A549 (cell line): ENCODE data around the gene BRI3. TPM values are rescaled to one million over a fixed set of nuclear protein-coding genes. Genes with fewer than 3 reads are reported as not detected.

Source experiments
- ATAC-seq, 2 experiments: fragments of 200-7000 bp in 1 of 2; fragments of >200 bp in 1 of 2; cut with Nextera tagmentation in 1 of 2; cut with Tn5 transposase in 1 of 2; 3 replicates each; pipeline versions ENCODE4 v1.8.0 to v1.9.1; 2018 to 2020; ENCODE audit warnings: mild to moderate bottlenecking in 1 of 2, moderate library complexity in 1 of 2
- CTCF ChIA-PET: fragments of 300-600 bp; sonication (Branson Sonifier 250); formaldehyde crosslinking; extraction: SDS; loops from one replicate; lab custom pipeline; 2021; ENCODE audit warnings: antibody characterized with exemption, inconsistent platforms; lab: Yijun Ruan, JAX
- POLR2A ChIA-PET: fragments of 350-600 bp; formaldehyde crosslinking; extraction: SDS; loops from one replicate; lab custom pipeline; 2021; ENCODE audit warnings: antibody characterized with exemption, inconsistent platforms; lab: Yijun Ruan, JAX
- DNase-seq, 2 experiments: peaks; one replicate each; pipeline versions ENCODE4 v3.0.0 to v3.0.0-alpha.2; 2011 to 2016; ENCODE audit warnings: low read depth in 1 of 2, low spot score in 1 of 2
- FAIRE-seq: peaks from 2 replicates; lab custom pipeline; 2011; peaks lifted over from hg19 to GRCh38; lab: Jason Lieb, UNC
- H3K27ac ChIP-seq, 2 experiments: fragments of >200 bp; sonication (Bioruptor Twin); formaldehyde crosslinking; 3 replicates each; pipeline ENCODE4 v1.5.1; 2016 to 2017
- H3K4me1 ChIP-seq: fragments of >200 bp; sonication (Bioruptor Twin); formaldehyde crosslinking; 3 replicates; pipeline ENCODE4 v1.6.1; 2016
- H3K4me2 ChIP-seq: fragments of >200 bp; sonication (Bioruptor Twin); formaldehyde crosslinking; 3 replicates; pipeline ENCODE4 v1.6.1; 2016
- H3K4me3 ChIP-seq: fragments of >200 bp; sonication (Bioruptor Twin); formaldehyde crosslinking; 3 replicates; pipeline ENCODE4 v1.5.1; 2016
- H3K9me3 ChIP-seq: fragments of >200 bp; sonication (Bioruptor Twin); formaldehyde crosslinking; 3 replicates; pipeline ENCODE4 v1.6.1; 2016
- ATOH8 ChIP-seq: fragments of 250-450 bp; sonication (Bioruptor Pico); IDR thresholded peaks from 2 replicates; pipeline ENCODE4 v1.5.0; 2020; ENCODE audit warnings: low read depth, mild to moderate bottlenecking, moderate library complexity
- BCL3 ChIP-seq: fragments of >200 bp; sonication (Bioruptor Twin); formaldehyde crosslinking; IDR thresholded peaks from 3 replicates; pipeline ENCODE4 v1.6.1; 2016
- BHLHE40 ChIP-seq: IDR thresholded peaks from 2 replicates; pipeline ENCODE4 v1.6.1; 2012; ENCODE audit warnings: low read depth, low read length, inconsistent platforms
- CBX2 ChIP-seq: fragments of 200-600 bp; sonication (generic); IDR thresholded peaks from 2 replicates; pipeline ENCODE4 v1.6.1; 2016; ENCODE audit warnings: low read depth, mild to moderate bottlenecking, borderline replicate concordance
- CHD2 ChIP-seq: fragments of 150-350 bp; IDR thresholded peaks from 2 replicates; pipeline ENCODE4 v1.6.1; 2014; ENCODE audit warnings: low read length; ENCODE audit not compliant: partially characterized antibody
- CHD4 ChIP-seq: fragments of 200-600 bp; sonication (generic); IDR thresholded peaks from 2 replicates; pipeline ENCODE4 v1.6.1; 2016; ENCODE audit warnings: antibody characterized with exemption, mild to moderate bottlenecking, borderline replicate concordance
- E2F6 ChIP-seq: IDR thresholded peaks from 2 replicates; pipeline ENCODE4 v1.6.1; 2012; ENCODE audit warnings: low read depth, borderline replicate concordance
- EHF ChIP-seq: fragments of 250-450 bp; sonication (Bioruptor Pico); IDR thresholded peaks from 2 replicates; pipeline ENCODE4 v1.5.0; 2020; ENCODE audit warnings: mild to moderate bottlenecking
- EHMT2 ChIP-seq: fragments of 200-600 bp; sonication (generic); IDR thresholded peaks from 2 replicates; pipeline ENCODE4 v1.6.1; 2016; ENCODE audit warnings: antibody characterized with exemption, low read depth, mild to moderate bottlenecking, moderate library complexity
- ELK1 ChIP-seq: fragments of 150-350 bp; IDR thresholded peaks from 2 replicates; pipeline ENCODE4 v1.6.1; 2014; ENCODE audit warnings: low read depth, mild to moderate bottlenecking, low read length
- EP300 ChIP-seq, 2 experiments: fragments of >200 bp; sonication (Bioruptor Twin); formaldehyde crosslinking; IDR thresholded peaks; 2 replicates in 1 of 2; 3 replicates in 1 of 2; pipeline ENCODE4 v1.6.1; 2016 to 2017
- GATA3 ChIP-seq: IDR thresholded peaks from 2 replicates; pipeline ENCODE4 v1.6.1; 2012; ENCODE audit warnings: borderline replicate concordance
- HDAC2 ChIP-seq: fragments of 200-600 bp; sonication (generic); IDR thresholded peaks from 2 replicates; pipeline ENCODE4 v1.6.1; 2016
- HEYL ChIP-seq: fragments of 250-450 bp; sonication (Bioruptor Pico); IDR thresholded peaks from 2 replicates; pipeline ENCODE4 v1.8.0; 2021; ENCODE audit warnings: mild to moderate bottlenecking, moderate library complexity
- HMGXB4 ChIP-seq: fragments of 250-450 bp; sonication (Bioruptor Pico); IDR thresholded peaks from 2 replicates; pipeline ENCODE4 v1.5.0; 2021; ENCODE audit warnings: mild to moderate bottlenecking, moderate library complexity, borderline replicate concordance
- JUN ChIP-seq, 2 experiments: fragments of >200 bp; sonication (Bioruptor Twin); formaldehyde crosslinking; IDR thresholded peaks; 2 replicates in 1 of 2; 3 replicates in 1 of 2; pipeline ENCODE4 v1.6.1; 2016 to 2017
- JUNB ChIP-seq: fragments of >200 bp; sonication (Bioruptor Twin); formaldehyde crosslinking; IDR thresholded peaks from 2 replicates; pipeline ENCODE4 v1.6.1; 2016
- MAX ChIP-seq: IDR thresholded peaks from 2 replicates; pipeline ENCODE4 v1.6.1; 2012
- POLR2AphosphoS2 ChIP-seq: conservative IDR thresholded peaks from 2 replicates; pipeline ENCODE4 v1.6.1; 2012; ENCODE audit warnings: low read length, improper control_type of control experiment, inconsistent platforms
- SMC3 ChIP-seq: fragments of >200 bp; sonication (Bioruptor Twin); formaldehyde crosslinking; IDR thresholded peaks from 3 replicates; pipeline ENCODE4 v1.6.1; 2018; ENCODE audit warnings: inconsistent platforms
- ZC3H11A ChIP-seq: fragments of 450-650 bp; IDR thresholded peaks from 2 replicates; pipeline ENCODE4 v1.6.1; 2014; ENCODE audit warnings: antibody characterized with exemption, mild to moderate bottlenecking
- ZFP36 ChIP-seq: fragments of 450-650 bp; IDR thresholded peaks from 2 replicates; pipeline ENCODE4 v1.6.1; 2014; ENCODE audit warnings: borderline replicate concordance; ENCODE audit not compliant: partially characterized antibody
- ZSCAN20 ChIP-seq: fragments of 250-450 bp; sonication (Bioruptor Pico); IDR thresholded peaks from 2 replicates; pipeline ENCODE4 v1.8.0; 2022; ENCODE audit warnings: mild to moderate bottlenecking, moderate library complexity
- WGBS: methylation state at CpG from one replicate; pipeline ENCODE4 v1.1.6; 2017; ENCODE audit errors: missing lambda C conversion rate; 5-methylcytosine and 5-hydroxymethylcytosine counted together
- polyA plus RNA-seq, 4 experiments: library from polyadenylated mRNA; depleted of rRNA in 3 of 4; stranded (reverse); fragments of >200 nt; fragmentation: RNase III in 1 of 4; extraction: RNeasy Plus Mini Kit Qiagen cat#74134 plus additional on column Dnase treatment in 1 of 4; gene quantifications; 2 replicates in 3 of 4; 3 replicates in 1 of 4; pipeline ENCODE4 v1.2.3, GENCODE V29; 2011 to 2017

BRI3 gene
- polyA plus RNA-seq, 2 of the 4 experiments (the other 2 are of a cell fraction): 61.0 to 73.0 TPM

GRCh38 chr7:98329791-98330373, 48.4 kb downstream of the BRI3 start:
- H3K27ac ChIP-seq: no peak overlapping the region
- POLR2A ChIA-PET: no interaction called here

GRCh38 chr7:98330926-98331529, 49.5 kb downstream of the BRI3 start:
- WGBS: 96% methylated on average over 5 of the region's 5 CpGs
- peaks cover 5% of the 10 kb centered on the region; the same call in 1 of the 3 replicates for H3K4me1 ChIP-seq
- H3K4me2 ChIP-seq: no peak overlapping the region
- POLR2A ChIA-PET: interaction anchor here (0.7 kb wide), 1 partner anchor 87 kb away, joined by 8 read pairs; no protein-coding TSS in a partner anchor
- H3K4me3 ChIP-seq: no peak overlapping the region
- H3K27ac ChIP-seq: no peak overlapping the region
- CTCF ChIA-PET: interaction anchor here (0.6 kb wide), 1 partner anchor 36 kb away, joined by 3 read pairs; no protein-coding TSS in a partner anchor
- no peaks in the 10 kb centered on the region for H3K9me3 ChIP-seq
- no peak for TF ChIP-seq SMC3
- no peak for TF ChIP-seq CBX2
- no peak for TF ChIP-seq HEYL (CRISPR knock-in tag)
- no peak for TF ChIP-seq CHD2
- TF ChIP-seq BCL3: no peak
- TF ChIP-seq ELK1: no peak
- TF ChIP-seq ZC3H11A: no peak
- TF ChIP-seq E2F6: no peak
- no peak for TF ChIP-seq ZSCAN20 (CRISPR knock-in tag)
- ATAC-seq (no peak), FAIRE-seq (no peak), DNase-seq (no peak)

More at GRCh38 chr7:98329791-98330373, 48.4 kb downstream of the BRI3 start:
- CTCF ChIA-PET: interaction anchor here (1.6 kb wide), 1 partner anchor 13 kb away, joined by 3 read pairs; no protein-coding TSS in a partner anchor
- 87% methylated on average over 9 of the region's 9 CpGs for WGBS
- Histone ChIP-seq H3K9me3 (no peaks in the 10 kb centered on the region), H3K4me2 (no peak overlapping the region), H3K4me1 (peaks cover 5% of the 10 kb centered on the region; the same call in 1 of the 3 replicates), H3K4me3 (no peak overlapping the region)
- TF ChIP-seq CHD4 (no peak), ZFP36 (no peak), CHD2 (no peak), MAX (no peak), BHLHE40 (no peak), EHMT2 (no peak), EP300 (IDR thresholded peaks at IDR 0.05) (no peak), ATOH8 (CRISPR knock-in tag) (no peak), JUN (IDR thresholded peaks at IDR 0.05) (no peak), POLR2AphosphoS2 (no peak), GATA3 (no peak), EHF (no peak), JUNB (no peak), HMGXB4 (CRISPR knock-in tag) (no peak), ELK1 (no peak), HDAC2 (no peak)
- ATAC-seq: no peak; a peak in 1 of 6 replicates
- DNase-seq: no peak
- no peak for FAIRE-seq
